Naive B cell (primary cell): ENCODE results near the gene COTL1. TPM values are rescaled to one million over a fixed set of nuclear protein-coding genes. Genes with fewer than 3 reads are reported as not detected.

Experiments
- ATAC-seq, 2 donors: fragments of 150-1000 bp; cut with Tn5 transposase; 2 replicates each; pipeline ENCODE4 v1.10.0; 2021; ENCODE audit warnings: low read depth in 2 of 2, mild to moderate bottlenecking in 2 of 2, moderate library complexity in 2 of 2
- DNase-seq: peaks from one replicate; pipeline ENCODE4 v3.0.0; 2022
- H3K27ac Mint-ChIP-seq, 6 donors: one replicate each; pipeline ENCODE4 v1.8.0; 2020 to 2022; ENCODE audit warnings: mild to moderate bottlenecking in 6 of 6, mixed read lengths in 6 of 6, moderate library complexity in 5 of 6, inconsistent platforms in 2 of 6
- H3K27me3 Mint-ChIP-seq, 3 donors: one replicate each; pipeline ENCODE4 v1.8.0; 2021 to 2022; ENCODE audit warnings: mixed read lengths in 3 of 3, mild to moderate bottlenecking in 1 of 3
- H3K36me3 Mint-ChIP-seq, 2 donors: one replicate each; pipeline ENCODE4 v1.8.0; 2020 to 2022; ENCODE audit warnings: mixed read lengths in 2 of 2, inconsistent platforms in 1 of 2, mild to moderate bottlenecking in 1 of 2
- H3K4me1 Mint-ChIP-seq, 3 donors: one replicate each; pipeline ENCODE4 v1.8.0; 2020 to 2022; ENCODE audit warnings: mixed read lengths in 3 of 3, inconsistent platforms in 1 of 3, mild to moderate bottlenecking in 1 of 3, moderate library complexity in 1 of 3
- H3K4me3 Mint-ChIP-seq, 8 donors: one replicate each; pipeline ENCODE4 v1.8.0; 2020 to 2022; ENCODE audit warnings: mild to moderate bottlenecking in 8 of 8, mixed read lengths in 8 of 8, moderate library complexity in 8 of 8, inconsistent platforms in 2 of 8
- H3K9me3 Mint-ChIP-seq, 7 donors: one replicate each; pipeline ENCODE4 v1.8.0; 2020 to 2022; ENCODE audit warnings: mixed read lengths in 7 of 7, mild to moderate bottlenecking in 5 of 7, inconsistent platforms in 2 of 7, moderate library complexity in 1 of 7
- polyA plus RNA-seq, 6 donors: library from polyadenylated mRNA; unstranded; fragments of 300-500 nt; fragmentation: Illumina TruSeq; gene quantifications; one replicate each; pipeline ENCODE4 v1.2.3, GENCODE V29; 2021; ENCODE audit warnings: low read depth in 6 of 6

Gene COTL1
- polyA plus RNA-seq, 6 donors from 2014 or later: 167 to 439 (median 373) TPM

GRCh38 chr16:84617041-84617790, 662 bp downstream of the COTL1 start:
- peak; percentile 27 to 34 for ATAC-seq
- Mint-ChIP-seq H3K27me3 (no peaks in the 10 kb centered on the region), H3K4me1 (peaks cover 62 to 82% (median 78%) of the 10 kb centered on the region in 3 donors), H3K36me3 (peaks cover 4 to 13% of the 10 kb centered on the region in 2 donors), H3K27ac (peak overlapping the region in 5 of 6 donors; percentile 88 to 93 (median 91)), H3K9me3 (peaks cover 0 to 2% (median 0%) of the 10 kb centered on the region in 7 donors), H3K4me3 (peak overlapping the region; percentile 86 to 98 (median 97))
- DNase-seq: peak; percentile 41

- Mint-ChIP-seq H3K9me3 (peaks cover 0 to 2% (median 0%) of the 10 kb centered on the region in 7 donors), H3K4me1 (peaks cover 63 to 82% (median 78%) of the 10 kb centered on the region in 3 donors), H3K27me3 (no peaks in the 10 kb centered on the region), H3K36me3 (peaks cover 4 to 20% of the 10 kb centered on the region in 2 donors), H3K4me3 (peak overlapping the region; percentile 86 to 98 (median 97)), H3K27ac (peak overlapping the region; percentile 65 to 93 (median 90))
- ATAC-seq (peak; percentile 20 to 31), DNase-seq (peak; percentile 32)
These were observed 1.4 kb downstream of the COTL1 start for GRCh38 chr16:84616515-84616914.

- peak overlapping the region in 3 of 6 donors; percentile 42 to 88 (median 54) for H3K27ac Mint-ChIP-seq
- H3K4me3 Mint-ChIP-seq: peak overlapping the region; percentile 29 to 97 (median 81)
- peaks cover 75 to 88% (median 88%) of the 10 kb centered on the region in 3 donors for H3K4me1 Mint-ChIP-seq
- ATAC-seq (no peak), DNase-seq (no peak)
- peaks cover 14 to 33% of the 10 kb centered on the region in 2 donors for H3K36me3 Mint-ChIP-seq
- no peaks in the 10 kb centered on the region for H3K27me3 Mint-ChIP-seq
- H3K9me3 Mint-ChIP-seq: peaks cover 0 to 9% (median 2%) of the 10 kb centered on the region in 7 donors
These were observed 2.7 kb downstream of the COTL1 start for GRCh38 chr16:84614968-84615813.

- no peak for ATAC-seq
- Mint-ChIP-seq H3K27me3 (no peaks in the 10 kb centered on the region), H3K4me1 (peaks cover 76 to 88% (median 88%) of the 10 kb centered on the region in 3 donors), H3K27ac (peak overlapping the region in 1 of 6 donors; percentile 54), H3K36me3 (peaks cover 16 to 38% of the 10 kb centered on the region in 2 donors), H3K4me3 (peak overlapping the region in 5 of 8 donors; percentile 29 to 97 (median 86)), H3K9me3 (peaks cover 0 to 14% (median 5%) of the 10 kb centered on the region in 7 donors)
- DNase-seq: no peak
These were observed 3.3 kb downstream of the COTL1 start for GRCh38 chr16:84614623-84614967.

GRCh38 chr16:84614073-84614459, 3.8 kb downstream of the COTL1 start:
- ATAC-seq: no peak
- Mint-ChIP-seq H3K36me3 (peaks cover 16 to 41% of the 10 kb centered on the region in 2 donors), H3K9me3 (peaks cover 0 to 14% (median 5%) of the 10 kb centered on the region in 7 donors), H3K4me1 (peaks cover 76 to 88% (median 88%) of the 10 kb centered on the region in 3 donors), H3K27ac (peak overlapping the region in 2 of 6 donors; percentile 67 to 86), H3K27me3 (no peaks in the 10 kb centered on the region), H3K4me3 (peak overlapping the region in 4 of 8 donors; percentile 36 to 74 (median 49))
- DNase-seq: no peak

- peak overlapping the region in 5 of 6 donors; percentile 60 to 86 (median 79) for H3K27ac Mint-ChIP-seq
- peaks cover 0 to 14% (median 5%) of the 10 kb centered on the region in 7 donors for H3K9me3 Mint-ChIP-seq
These were observed 4.3 kb downstream of the COTL1 start for GRCh38 chr16:84613408-84614072.

GRCh38 chr16:84612686-84613085, 5.2 kb downstream of the COTL1 start:
- peak overlapping the region in 2 of 6 donors; percentile 38 to 67 for H3K27ac Mint-ChIP-seq
- peaks cover 16 to 41% of the 10 kb centered on the region in 2 donors for H3K36me3 Mint-ChIP-seq
- no peaks in the 10 kb centered on the region for H3K27me3 Mint-ChIP-seq
- ATAC-seq (no peak), DNase-seq (no peak)
- peaks cover 0 to 14% (median 5%) of the 10 kb centered on the region in 7 donors for H3K9me3 Mint-ChIP-seq
- H3K4me1 Mint-ChIP-seq: peaks cover 76 to 92% (median 86%) of the 10 kb centered on the region in 3 donors
- H3K4me3 Mint-ChIP-seq: no peak overlapping the region

More at GRCh38 chr16:84613408-84614072, 4.3 kb downstream of the COTL1 start:
- ATAC-seq (no peak), DNase-seq (no peak)
- Mint-ChIP-seq H3K27me3 (no peaks in the 10 kb centered on the region), H3K4me1 (peaks cover 73 to 88% (median 84%) of the 10 kb centered on the region in 3 donors), H3K4me3 (peak overlapping the region in 5 of 8 donors; percentile 4 to 74 (median 36)), H3K36me3 (peaks cover 16 to 41% of the 10 kb centered on the region in 2 donors)

GRCh38 chr16:84611041-84611440, 6.8 kb downstream of the COTL1 start:
- ATAC-seq: no peak
- Mint-ChIP-seq H3K27me3 (no peaks in the 10 kb centered on the region), H3K4me3 (peak overlapping the region in 5 of 8 donors; percentile 6 to 45 (median 13)), H3K27ac (peak overlapping the region; percentile 20 to 94 (median 74)), H3K9me3 (peaks cover 0 to 14% (median 5%) of the 10 kb centered on the region in 7 donors), H3K4me1 (peaks cover 78 to 99% (median 88%) of the 10 kb centered on the region in 3 donors), H3K36me3 (peaks cover 16 to 41% of the 10 kb centered on the region in 2 donors)
- no peak for DNase-seq

- Mint-ChIP-seq H3K4me3 (peak overlapping the region in 4 of 8 donors; percentile 7 to 81 (median 26)), H3K9me3 (peaks cover 0 to 14% (median 5%) of the 10 kb centered on the region in 7 donors), H3K36me3 (peaks cover 12 to 41% of the 10 kb centered on the region in 2 donors), H3K4me1 (peaks cover 73 to 99% (median 90%) of the 10 kb centered on the region in 3 donors), H3K27me3 (no peaks in the 10 kb centered on the region), H3K27ac (peak overlapping the region; percentile 89 to 98 (median 92))
- DNase-seq (no peak), ATAC-seq (no peak)
These were observed 7.5 kb downstream of the COTL1 start for GRCh38 chr16:84610376-84610775.

- peak; percentile 8 to 14 for ATAC-seq
- Mint-ChIP-seq H3K4me1 (peaks cover 68 to 97% (median 90%) of the 10 kb centered on the region in 3 donors), H3K4me3 (peak overlapping the region in 6 of 8 donors; percentile 28 to 83 (median 67)), H3K27ac (peak overlapping the region; percentile 88 to 98 (median 92)), H3K36me3 (peaks cover 12 to 41% of the 10 kb centered on the region in 2 donors), H3K27me3 (no peaks in the 10 kb centered on the region), H3K9me3 (peaks cover 0 to 14% (median 5%) of the 10 kb centered on the region in 7 donors)
- no peak for DNase-seq
These were observed 8.2 kb downstream of the COTL1 start for GRCh38 chr16:84609563-84610177.

GRCh38 chr16:84608282-84608681, 9.6 kb downstream of the COTL1 start:
- H3K9me3 Mint-ChIP-seq: peaks cover 0 to 14% (median 5%) of the 10 kb centered on the region in 7 donors
- no peak for DNase-seq
- peak overlapping the region; percentile 54 to 93 (median 84) for H3K4me3 Mint-ChIP-seq
- H3K36me3 Mint-ChIP-seq: peaks cover 12 to 32% of the 10 kb centered on the region in 2 donors
- H3K27me3 Mint-ChIP-seq: no peaks in the 10 kb centered on the region
- ATAC-seq: no peak
- peaks cover 65 to 93% (median 86%) of the 10 kb centered on the region in 3 donors for H3K4me1 Mint-ChIP-seq
- peak overlapping the region; percentile 3 to 98 (median 96) for H3K27ac Mint-ChIP-seq

- Mint-ChIP-seq H3K4me3 (peak overlapping the region; percentile 54 to 93 (median 84)), H3K9me3 (peaks cover 0 to 14% (median 5%) of the 10 kb centered on the region in 7 donors), H3K27ac (peak overlapping the region; percentile 3 to 98 (median 96)), H3K4me1 (peaks cover 69 to 93% (median 88%) of the 10 kb centered on the region in 3 donors), H3K27me3 (no peaks in the 10 kb centered on the region), H3K36me3 (peaks cover 12 to 29% of the 10 kb centered on the region in 2 donors)
- ATAC-seq (peak; percentile 96 to 97), DNase-seq (peak; percentile 78)
These were observed 10.2 kb downstream of the COTL1 start for GRCh38 chr16:84607694-84608093.
